ENCODE data around the gene LNPK. TPM values are rescaled to one million over a fixed set of nuclear protein-coding genes. Genes with fewer than 3 reads are reported as not detected.
"Not testable (repeated sequence)": the region's sequence is repeated elsewhere in the genome, so short reads cannot be mapped to it uniquely, and the experiment has no call there.

Gene LNPK
- polyA plus RNA-seq, 6 donors from 2014 or later = 7.1 to 15.6 (median 10.2) TPM

GRCh38 chr2:175918935-175919334 is 83.1 kb downstream of the LNPK start:
- peaks cover 0 to 8% (median 0%) of the 10 kb centered on the region in 3 donors for H3K27me3 Mint-ChIP-seq
- no peaks in the 10 kb centered on the region for H3K36me3 Mint-ChIP-seq
- ATAC-seq (ENCODE audit: low read depth in 2 of 2) (no peak), DNase-seq (no peak)
- no peaks in the 10 kb centered on the region for H3K9me3 Mint-ChIP-seq
- no peak overlapping the region for H3K4me3 Mint-ChIP-seq
- H3K4me1 Mint-ChIP-seq = no peaks in the 10 kb centered on the region
- H3K27ac Mint-ChIP-seq = no peak overlapping the region

DNA sequence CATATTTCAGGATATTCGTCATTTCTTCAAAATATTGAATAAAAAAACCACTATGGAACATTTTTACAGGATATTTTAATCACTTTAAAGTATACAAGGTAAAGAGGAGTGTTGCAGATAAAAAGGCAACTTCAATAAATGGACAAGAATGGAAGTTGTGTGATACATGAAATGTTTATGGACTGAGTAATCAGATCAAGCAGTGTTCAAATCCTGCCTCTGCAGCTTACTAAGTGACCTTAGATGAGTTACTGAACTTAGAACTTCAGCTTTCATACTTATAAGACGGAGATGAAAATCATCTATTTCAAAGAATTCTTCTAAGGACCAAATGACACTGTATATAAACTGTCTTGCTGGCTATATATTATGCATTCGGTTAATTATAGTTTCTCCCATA is 87.2 kb downstream of the LNPK start:
- H3K27me3 Mint-ChIP-seq = peaks cover 16 to 24% (median 18%) of the 10 kb centered on the region in 3 donors
- H3K4me1 Mint-ChIP-seq = no peaks in the 10 kb centered on the region
- DNase-seq = no peak
- H3K9me3 Mint-ChIP-seq = peaks cover 0 to 7% (median 0%) of the 10 kb centered on the region in 7 donors
- H3K27ac Mint-ChIP-seq = no peak overlapping the region
- no peak for ATAC-seq (ENCODE audit: low read depth in 2 of 2)
- no peaks in the 10 kb centered on the region for H3K36me3 Mint-ChIP-seq
- H3K4me3 Mint-ChIP-seq = no peak overlapping the region

- not testable (repeated sequence) for H3K9me3 Mint-ChIP-seq; H3K4me3 Mint-ChIP-seq; H3K27ac Mint-ChIP-seq; H3K4me1 Mint-ChIP-seq; H3K36me3 Mint-ChIP-seq; ATAC-seq (ENCODE audit: low read depth in 2 of 2); DNase-seq
- H3K27me3 Mint-ChIP-seq = peaks cover 18 to 24% (median 19%) of the 10 kb centered on the region in 3 donors
These were observed 88.0 kb downstream of the LNPK start for GRCh38 chr2:175913849-175914743.

- H3K27ac Mint-ChIP-seq; H3K36me3 Mint-ChIP-seq; ATAC-seq (ENCODE audit: low read depth in 2 of 2); DNase-seq; H3K4me1 Mint-ChIP-seq; H3K4me3 Mint-ChIP-seq; H3K9me3 Mint-ChIP-seq: not testable (repeated sequence)
- peaks cover 18 to 24% (median 19%) of the 10 kb centered on the region in 3 donors for H3K27me3 Mint-ChIP-seq
These were observed 88.8 kb downstream of the LNPK start for GRCh38 chr2:175913267-175913666.

GRCh38 chr2:175904035-175904434 is 98.0 kb downstream of the LNPK start:
- Mint-ChIP-seq H3K36me3 (no peaks in the 10 kb centered on the region), H3K4me1 (peaks cover 4 to 11% (median 9%) of the 10 kb centered on the region in 3 donors), H3K4me3 (no peak overlapping the region), H3K27ac (peak overlapping the region in 1 of 6 donors; percentile 66), H3K27me3 (peaks cover 0 to 9% (median 0%) of the 10 kb centered on the region in 3 donors), H3K9me3 (peaks cover 0 to 4% (median 0%) of the 10 kb centered on the region in 7 donors)
- ATAC-seq (ENCODE audit: low read depth in 2 of 2) = no peak
- no peak for DNase-seq

DNA sequence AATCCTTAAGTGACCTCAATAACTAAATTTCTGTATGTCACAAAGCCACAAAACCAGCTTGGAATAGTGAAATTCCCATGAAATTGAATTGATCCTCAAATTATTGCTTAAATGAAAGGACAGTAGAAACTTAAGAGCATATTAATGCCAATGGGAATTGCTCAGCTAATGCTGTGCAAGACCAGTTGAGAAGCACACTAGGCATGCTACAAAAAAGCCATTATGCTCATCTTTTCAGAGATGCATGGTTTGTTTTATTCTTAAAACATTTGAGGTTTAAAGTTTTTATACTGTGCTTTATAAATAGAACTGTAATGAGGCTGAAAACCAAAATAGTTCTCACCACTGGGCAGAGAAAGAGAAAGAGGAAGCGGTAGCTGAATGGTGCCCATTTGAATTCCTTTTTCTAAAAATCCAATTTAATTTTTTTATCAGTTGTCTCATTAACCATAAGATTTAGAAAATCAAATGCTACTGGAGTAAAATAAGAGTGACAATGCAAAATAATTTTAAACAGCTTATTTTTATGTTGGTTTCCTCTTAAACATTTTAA is 98.6 kb downstream of the LNPK start:
- Mint-ChIP-seq H3K9me3 (peaks cover 0 to 4% (median 0%) of the 10 kb centered on the region in 7 donors), H3K27me3 (peaks cover 0 to 14% (median 0%) of the 10 kb centered on the region in 3 donors), H3K36me3 (no peaks in the 10 kb centered on the region), H3K4me3 (no peak overlapping the region), H3K4me1 (peaks cover 4 to 11% (median 9%) of the 10 kb centered on the region in 3 donors), H3K27ac (no peak overlapping the region)
- no peak for DNase-seq
- no peak for ATAC-seq (ENCODE audit: low read depth in 2 of 2)

DNA sequence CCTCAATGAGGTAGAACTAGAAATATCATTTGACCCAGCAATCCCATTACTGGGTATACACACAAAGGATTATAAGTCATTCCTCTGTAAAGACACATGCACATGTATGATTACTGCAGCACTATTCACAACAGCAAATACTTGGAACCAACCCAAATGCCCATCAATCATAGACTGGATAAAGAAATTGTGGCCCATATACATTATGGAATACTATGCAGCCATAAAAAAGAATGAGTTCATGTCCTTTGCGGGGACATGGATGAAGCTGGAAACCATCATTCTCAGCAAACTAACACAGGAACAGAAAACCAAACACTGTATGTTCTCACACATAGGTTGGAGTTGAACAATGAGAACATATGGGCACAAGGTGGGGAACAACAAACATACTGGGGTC is 106.1 kb downstream of the LNPK start:
- peaks cover 4 to 38% (median 5%) of the 10 kb centered on the region in 3 donors for H3K27me3 Mint-ChIP-seq
- not testable (repeated sequence) for DNase-seq; H3K36me3 Mint-ChIP-seq; H3K4me1 Mint-ChIP-seq; H3K4me3 Mint-ChIP-seq; ATAC-seq (ENCODE audit: low read depth in 2 of 2); H3K27ac Mint-ChIP-seq
- H3K9me3 Mint-ChIP-seq = peaks cover 4 to 17% (median 7%) of the 10 kb centered on the region in 7 donors

- ATAC-seq (ENCODE audit: low read depth in 2 of 2) (no peak), DNase-seq (no peak)
- H3K27me3 Mint-ChIP-seq = peaks cover 9 to 27% (median 17%) of the 10 kb centered on the region in 3 donors
- no peak overlapping the region for H3K27ac Mint-ChIP-seq
- no peak overlapping the region for H3K4me3 Mint-ChIP-seq
- H3K9me3 Mint-ChIP-seq = peaks cover 4 to 14% (median 7%) of the 10 kb centered on the region in 7 donors
- peaks cover 0 to 5% (median 0%) of the 10 kb centered on the region in 3 donors for H3K4me1 Mint-ChIP-seq
- no peaks in the 10 kb centered on the region for H3K36me3 Mint-ChIP-seq
These were observed 110.0 kb downstream of the LNPK start for GRCh38 chr2:175892046-175892445.

- no peak for ATAC-seq (ENCODE audit: low read depth in 2 of 2)
- H3K4me3 Mint-ChIP-seq = no peak overlapping the region
- H3K4me1 Mint-ChIP-seq = peaks cover 0 to 5% (median 0%) of the 10 kb centered on the region in 3 donors
- no peak for DNase-seq
- no peak overlapping the region for H3K27ac Mint-ChIP-seq
- H3K27me3 Mint-ChIP-seq = peaks cover 13 to 27% (median 17%) of the 10 kb centered on the region in 3 donors
- H3K9me3 Mint-ChIP-seq = peaks cover 3 to 9% (median 5%) of the 10 kb centered on the region in 7 donors
- no peaks in the 10 kb centered on the region for H3K36me3 Mint-ChIP-seq
These were observed 111.3 kb downstream of the LNPK start for GRCh38 chr2:175890636-175891242.

DNA sequence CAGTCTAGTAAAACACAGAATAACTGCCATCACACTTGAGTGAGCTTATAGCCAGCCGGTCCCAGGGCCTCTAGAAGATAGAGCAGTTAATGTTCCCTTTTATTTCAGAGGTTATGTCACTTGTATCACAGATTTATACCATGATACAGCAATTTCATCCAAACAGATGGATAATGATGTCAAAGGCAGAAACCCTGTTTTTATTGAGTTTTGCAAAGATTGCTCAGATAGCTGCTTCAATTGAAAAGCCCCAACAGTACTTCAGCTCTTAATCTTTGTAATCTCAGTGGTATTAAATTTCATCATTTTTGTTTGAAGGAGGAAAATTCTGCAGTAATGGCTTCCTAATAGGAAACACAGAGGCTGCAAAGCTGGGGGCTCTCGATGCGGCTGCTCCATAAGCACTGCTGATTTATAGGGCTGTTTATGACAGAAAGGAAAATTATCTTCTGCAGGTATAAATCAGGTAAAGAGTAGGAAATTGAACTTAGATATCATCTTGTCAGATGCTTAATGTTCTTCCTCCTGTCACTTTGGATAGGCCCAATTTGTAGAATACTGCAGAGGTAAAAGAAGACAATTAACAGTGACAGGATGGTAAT is 112.3 kb downstream of the LNPK start:
- H3K9me3 Mint-ChIP-seq = peaks cover 0 to 4% (median 0%) of the 10 kb centered on the region in 7 donors
- ATAC-seq (ENCODE audit: low read depth in 2 of 2) (no peak), DNase-seq (no peak)
- H3K4me1 Mint-ChIP-seq = peaks cover 0 to 5% (median 0%) of the 10 kb centered on the region in 3 donors
- H3K27me3 Mint-ChIP-seq = peaks cover 13 to 27% (median 17%) of the 10 kb centered on the region in 3 donors
- H3K27ac Mint-ChIP-seq = no peak overlapping the region
- no peak overlapping the region for H3K4me3 Mint-ChIP-seq
- no peaks in the 10 kb centered on the region for H3K36me3 Mint-ChIP-seq

DNA sequence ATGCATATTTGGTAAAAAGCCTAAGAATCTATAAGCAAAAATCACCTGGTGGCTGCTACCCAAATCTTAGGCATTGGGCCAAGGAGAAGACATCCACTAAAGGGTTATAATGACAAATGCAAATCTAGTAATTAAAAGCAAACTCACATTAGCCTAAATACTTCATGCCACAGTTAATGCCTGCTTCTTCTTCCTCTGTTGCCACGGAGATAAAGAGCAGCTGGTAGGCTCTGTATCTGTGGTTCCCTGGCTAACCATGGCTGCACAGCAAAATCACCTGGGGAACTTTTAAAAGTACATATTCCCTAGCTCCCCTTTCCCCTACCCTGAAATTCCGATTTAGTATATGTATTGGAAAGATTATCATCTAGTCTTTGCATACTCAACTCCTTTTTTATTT is 114.3 kb downstream of the LNPK start:
- H3K27me3 Mint-ChIP-seq = peaks cover 13 to 21% (median 17%) of the 10 kb centered on the region in 3 donors
- H3K4me3 Mint-ChIP-seq = no peak overlapping the region
- DNase-seq (no peak), ATAC-seq (ENCODE audit: low read depth in 2 of 2) (no peak)
- H3K36me3 Mint-ChIP-seq = no peaks in the 10 kb centered on the region
- H3K9me3 Mint-ChIP-seq = peaks cover 0 to under 1% (median 0%) of the 10 kb centered on the region in 7 donors
- no peak overlapping the region for H3K27ac Mint-ChIP-seq
- H3K4me1 Mint-ChIP-seq = no peaks in the 10 kb centered on the region

- Mint-ChIP-seq H3K4me1 (no peaks in the 10 kb centered on the region), H3K9me3 (no peaks in the 10 kb centered on the region), H3K27ac (peak overlapping the region in 1 of 6 donors; percentile 10), H3K4me3 (no peak overlapping the region), H3K36me3 (no peaks in the 10 kb centered on the region), H3K27me3 (peaks cover 0 to 12% (median 9%) of the 10 kb centered on the region in 3 donors)
- ATAC-seq (ENCODE audit: low read depth in 2 of 2) (no peak), DNase-seq (no peak)
These were observed 117.2 kb downstream of the LNPK start for GRCh38 chr2:175884697-175885393.
